ENCODE data around the gene CABLES1.
"Not testable (repeated sequence)": the region's sequence is repeated elsewhere in the genome, so short reads cannot be mapped to it uniquely, and the experiment has no call there.

CABLES1 gene

GRCh38 chr18:23134780-23135549 is at the start of gene CABLES1:
TSS of gene CABLES1 (plus strand) at chr18:23135485. CDS start at chr18:23135763, 278 bp downstream.
- peak; percentile 22 to 41 for DNase-seq

GRCh38 chr18:23087352-23087751 is 47.9 kb upstream of the CABLES1 start:
- DNase-seq = no peak

- no peak for DNase-seq
Observed at GRCh38 chr18:23088310-23088709, 47.0 kb upstream of the CABLES1 start.

GRCh38 chr18:23091017-23091993 is 44.0 kb upstream of the CABLES1 start:
- peak in 1 of 2 experiments; percentile 23 for DNase-seq

GRCh38 chr18:23092121-23092520 is 43.2 kb upstream of the CABLES1 start:
- no peak for DNase-seq

GRCh38 chr18:23093130-23093529 is 42.2 kb upstream of the CABLES1 start:
- DNase-seq = not testable (repeated sequence)

- DNase-seq = no peak
Observed at GRCh38 chr18:23093772-23094171, 41.5 kb upstream of the CABLES1 start.

- DNase-seq = no peak
Observed at GRCh38 chr18:23094411-23095190, 40.7 kb upstream of the CABLES1 start.

GRCh38 chr18:23095463-23095862 is 39.8 kb upstream of the CABLES1 start:
- no peak for DNase-seq

- not testable (repeated sequence) for DNase-seq
Observed at GRCh38 chr18:23097016-23097415, 38.3 kb upstream of the CABLES1 start.

- DNase-seq = no peak
Observed at GRCh38 chr18:23099621-23100020, 35.7 kb upstream of the CABLES1 start.

- DNase-seq = no peak
Observed at GRCh38 chr18:23101861-23102432, 33.3 kb upstream of the CABLES1 start.

GRCh38 chr18:23102493-23103261 is 32.6 kb upstream of the CABLES1 start:
- no peak for DNase-seq

- DNase-seq = no peak
Observed at GRCh38 chr18:23103449-23103848, 31.8 kb upstream of the CABLES1 start.

- DNase-seq = no peak
Observed at GRCh38 chr18:23105030-23105429, 30.3 kb upstream of the CABLES1 start.

- no peak for DNase-seq
Observed at GRCh38 chr18:23105581-23106219, 29.6 kb upstream of the CABLES1 start.

- DNase-seq = peak; percentile 84 to 95
Observed at GRCh38 chr18:23106575-23106974, 28.7 kb upstream of the CABLES1 start.

- DNase-seq = no peak
Observed at GRCh38 chr18:23107718-23108117, 27.6 kb upstream of the CABLES1 start.

GRCh38 chr18:23108496-23108895 is 26.8 kb upstream of the CABLES1 start:
- DNase-seq = no peak

GRCh38 chr18:23109163-23109562 is 26.1 kb upstream of the CABLES1 start:
- DNase-seq = not testable (repeated sequence)

- DNase-seq = no peak
Observed at GRCh38 chr18:23113576-23113975, 21.7 kb upstream of the CABLES1 start.
